Activated effector memory CD4-positive, alpha-beta T cell treated with anti-CD3 and anti-CD28 coated beads, Interleukin-2, amount 50 U/mL, for 16 hours (primary cell): ENCODE measurements around the gene ELK4.
A peak's percentile ranks its signal among the peaks of the same experiment; 100 is the strongest.
"Not testable (repeated sequence)": the region's sequence is repeated elsewhere in the genome, so short reads cannot be mapped to it uniquely, and the experiment has no call there.

Experiments used
- DNase-seq: peaks from one replicate; pipeline ENCODE4 v3.0.0-alpha.2; 2020

ELK4 gene

GRCh38 chr1:205664399-205665017 is 32.7 kb upstream of the ELK4 start:
- no peak for DNase-seq

- DNase-seq: no peak
Observed at GRCh38 chr1:205663286-205663936, 31.6 kb upstream of the ELK4 start.

- no peak for DNase-seq
Observed at GRCh38 chr1:205662791-205663190, 31.0 kb upstream of the ELK4 start.

DNA sequence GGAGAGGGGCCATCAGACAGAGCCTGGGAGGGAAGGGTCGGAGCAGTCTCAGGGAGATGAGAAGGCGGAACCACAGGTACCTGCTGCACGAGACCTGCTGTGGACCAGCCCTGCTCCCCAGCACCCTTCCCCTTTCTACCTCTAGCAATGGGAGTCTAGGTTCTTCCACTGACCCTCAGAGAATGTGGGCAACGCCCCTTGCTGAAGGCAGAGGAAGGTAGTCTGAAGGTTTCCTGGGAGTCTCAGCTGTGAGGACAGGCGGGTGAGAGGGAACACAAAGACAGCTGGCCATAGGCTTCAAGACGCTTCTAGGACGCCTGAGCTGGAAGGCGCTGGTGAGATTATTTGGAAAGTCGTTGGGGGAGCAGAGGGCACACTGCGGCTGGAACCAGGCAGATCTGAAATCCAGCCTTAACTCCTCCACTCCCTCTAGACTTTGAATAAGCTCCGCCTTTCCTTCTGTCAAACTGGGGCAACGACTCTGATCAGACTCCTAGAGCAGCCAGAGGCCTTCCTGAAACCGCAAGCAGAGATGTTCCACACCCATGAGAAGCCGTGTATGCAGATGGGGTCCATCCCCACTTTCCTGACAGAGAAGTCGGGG is 30.4 kb upstream of the ELK4 start:
- no peak for DNase-seq

DNA sequence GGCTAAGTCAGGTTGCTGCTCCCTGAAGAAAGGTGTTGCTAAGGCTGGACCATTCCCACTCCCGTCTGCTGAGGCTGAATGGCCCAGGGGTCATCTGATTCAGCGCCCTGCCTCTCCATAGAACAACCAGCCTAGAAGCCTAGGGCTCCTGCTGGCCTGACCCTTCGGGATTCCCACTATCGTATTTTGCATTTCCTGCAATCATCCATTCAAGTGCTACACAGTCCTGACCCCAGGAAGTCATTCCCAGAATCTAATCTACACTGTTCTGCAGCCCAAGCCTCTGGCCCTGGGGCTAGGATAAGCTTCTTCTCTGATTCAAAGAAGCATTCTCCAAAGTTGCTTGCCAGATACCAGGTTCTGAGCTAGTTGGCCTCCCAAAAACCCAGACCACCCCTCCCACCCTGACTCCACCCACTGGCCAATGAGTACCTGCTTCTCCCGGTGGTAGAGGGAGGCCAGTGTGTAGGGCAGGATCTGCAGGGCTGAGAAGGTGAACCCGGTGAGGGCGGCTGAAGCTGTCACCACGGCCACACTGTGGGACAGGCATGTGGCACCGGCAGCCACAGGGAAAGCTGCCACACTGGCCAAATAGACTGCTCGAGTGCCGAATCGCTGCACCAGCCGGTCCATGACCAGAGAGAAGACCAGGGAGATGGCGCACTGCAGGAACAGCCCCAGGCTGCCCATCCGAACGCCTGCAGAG is 29.8 kb upstream of the ELK4 start:
- no peak for DNase-seq

- DNase-seq: no peak
Observed at GRCh38 chr1:205660361-205660760, 28.6 kb upstream of the ELK4 start.

DNA sequence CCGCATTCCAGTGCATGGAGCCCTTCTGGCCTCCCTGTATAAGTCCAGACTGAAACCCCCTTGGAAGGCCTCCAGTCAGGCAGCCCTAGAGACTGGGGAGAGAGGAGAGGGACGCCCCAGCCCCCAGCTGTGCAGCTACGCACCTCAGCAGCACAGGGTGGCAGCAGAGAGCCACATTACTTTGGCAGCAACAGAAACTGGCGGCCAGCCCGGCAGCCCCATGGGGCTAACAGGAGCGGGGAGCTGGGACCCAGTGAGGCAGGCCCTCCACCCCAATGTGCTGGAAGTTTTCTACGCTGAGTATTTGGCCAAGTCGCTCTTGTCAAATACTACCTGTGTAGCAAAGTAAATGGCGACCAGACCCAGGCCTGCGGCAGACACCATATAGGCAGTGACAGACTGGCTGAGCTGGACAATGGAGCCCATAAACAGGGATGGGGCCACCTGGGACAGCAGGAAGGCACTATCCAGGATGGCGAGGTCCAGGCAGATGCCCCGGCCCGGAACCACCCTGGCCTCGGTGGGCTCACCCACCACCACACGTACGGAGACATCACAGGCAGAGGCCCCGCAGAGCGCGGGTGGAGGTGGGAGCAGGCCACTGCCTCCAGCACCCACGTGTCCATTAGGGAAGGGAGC is 27.3 kb upstream of the ELK4 start:
- peak; percentile 90 for DNase-seq

DNA sequence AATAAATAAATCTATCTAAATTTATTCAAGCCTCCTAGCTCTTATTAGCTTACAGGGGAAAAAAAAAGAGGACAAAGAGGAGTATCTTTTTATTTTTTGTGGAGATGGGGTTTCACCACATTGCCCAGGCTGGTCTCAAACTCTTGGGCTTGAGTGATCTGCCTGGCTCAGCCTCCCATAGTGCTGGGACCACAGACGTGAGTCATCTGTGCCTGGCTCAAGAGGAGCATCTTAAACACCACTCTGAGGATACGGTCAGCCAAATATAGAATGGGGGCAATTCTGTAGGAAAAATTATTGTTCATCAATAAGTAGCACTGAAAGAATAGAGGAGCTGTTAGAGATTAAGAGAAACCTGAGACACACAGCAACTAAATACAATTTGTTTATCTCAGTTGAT is 24.4 kb upstream of the ELK4 start:
- no peak for DNase-seq

DNA sequence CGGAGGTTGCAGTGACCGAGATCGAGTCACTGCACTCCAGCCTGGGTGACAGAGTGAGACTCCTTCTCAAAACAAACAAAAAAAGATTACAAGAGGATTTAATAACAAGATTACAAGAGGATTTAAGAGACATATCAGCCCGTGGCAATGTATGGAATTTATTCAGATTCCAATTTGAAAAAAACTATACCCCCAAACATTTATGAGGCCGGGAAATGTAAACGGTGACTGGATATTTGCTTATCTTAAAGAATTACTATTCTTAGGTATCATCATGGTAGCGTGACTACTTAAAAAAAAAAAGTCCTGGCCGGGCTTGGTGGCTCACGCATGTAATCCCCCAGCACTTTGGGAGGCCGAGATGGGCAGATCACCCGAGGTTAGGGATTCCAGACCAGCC is 21.2 kb upstream of the ELK4 start:
- DNase-seq: no peak

DNA sequence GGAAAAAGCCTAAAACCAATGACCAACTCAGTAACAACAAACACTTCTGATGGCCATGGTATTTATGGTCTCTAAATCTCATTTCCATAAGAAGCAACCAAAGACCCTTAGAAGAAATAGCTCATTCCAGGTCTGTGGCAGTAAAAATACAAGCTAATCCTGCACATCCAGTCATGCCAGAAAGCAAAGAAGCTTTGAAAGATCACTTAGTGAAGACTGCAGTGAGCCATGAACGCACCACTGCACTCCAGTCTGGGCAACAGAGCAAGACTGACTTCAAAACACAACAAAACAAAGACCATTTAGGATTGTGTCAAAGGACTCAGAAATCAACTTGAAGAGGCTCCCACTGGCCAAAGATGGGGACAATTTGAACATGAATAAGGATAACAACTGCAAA is 18.4 kb upstream of the ELK4 start:
- no peak for DNase-seq

GRCh38 chr1:205645519-205645918 is 13.7 kb upstream of the ELK4 start:
- DNase-seq: no peak

- no peak for DNase-seq
Observed at GRCh38 chr1:205642679-205643307, 11.0 kb upstream of the ELK4 start.

- DNase-seq: no peak
Observed at GRCh38 chr1:205639567-205639966, 7.8 kb upstream of the ELK4 start.

- no peak for DNase-seq
Observed at GRCh38 chr1:205637854-205638468, 6.2 kb upstream of the ELK4 start.

- DNase-seq: no peak
Observed at GRCh38 chr1:205636732-205637131, 4.9 kb upstream of the ELK4 start.

DNA sequence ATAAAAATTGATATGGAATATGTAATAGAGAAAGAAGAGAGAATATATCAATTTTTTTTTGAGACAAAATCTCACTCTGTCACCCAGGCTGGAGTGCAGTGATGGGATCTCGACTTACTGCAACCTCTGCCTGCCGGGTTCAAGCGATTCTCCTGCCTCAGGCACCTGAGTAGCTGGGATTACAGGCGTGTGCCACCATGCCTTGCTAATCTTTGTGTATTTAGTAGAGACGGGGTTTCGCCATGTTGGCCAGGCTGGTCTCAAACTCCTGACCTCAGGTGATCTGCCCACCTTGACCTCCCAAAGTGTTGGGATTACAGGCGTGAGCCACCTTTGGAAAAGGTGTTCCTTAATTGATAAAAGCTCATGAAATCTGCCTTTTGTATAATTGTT is 4.3 kb upstream of the ELK4 start:
- not testable (repeated sequence) for DNase-seq

GRCh38 chr1:205633421-205633976 is 1.7 kb upstream of the ELK4 start:
- DNase-seq: no peak

DNA sequence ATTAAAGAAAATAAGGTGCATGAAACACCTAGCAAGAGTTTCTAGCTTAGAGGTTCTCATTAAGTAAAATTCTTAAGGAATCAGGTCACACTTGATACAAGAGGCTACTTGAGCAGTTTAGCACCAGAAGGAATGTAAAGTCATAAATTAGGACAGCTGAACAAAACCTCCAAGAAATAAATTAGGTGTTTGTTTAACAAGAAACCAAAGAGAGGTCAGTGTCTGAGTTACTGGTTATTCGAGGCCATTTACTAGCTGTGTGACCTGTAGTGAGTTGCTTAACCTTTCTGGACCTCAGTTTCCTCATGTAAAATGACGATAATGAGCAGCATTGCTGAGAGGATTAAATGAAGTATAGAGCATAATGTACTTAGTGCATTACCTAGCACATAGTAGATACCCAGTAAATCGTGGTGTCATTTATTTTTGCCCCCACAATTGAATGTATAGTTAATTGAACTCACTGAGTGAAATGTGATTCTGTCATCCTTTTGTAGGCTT is 908 bp upstream of the ELK4 start:
- no peak for DNase-seq

- DNase-seq: peak; percentile 93
Observed at GRCh38 chr1:205631010-205631767, 622 bp downstream of the ELK4 start.

DNA sequence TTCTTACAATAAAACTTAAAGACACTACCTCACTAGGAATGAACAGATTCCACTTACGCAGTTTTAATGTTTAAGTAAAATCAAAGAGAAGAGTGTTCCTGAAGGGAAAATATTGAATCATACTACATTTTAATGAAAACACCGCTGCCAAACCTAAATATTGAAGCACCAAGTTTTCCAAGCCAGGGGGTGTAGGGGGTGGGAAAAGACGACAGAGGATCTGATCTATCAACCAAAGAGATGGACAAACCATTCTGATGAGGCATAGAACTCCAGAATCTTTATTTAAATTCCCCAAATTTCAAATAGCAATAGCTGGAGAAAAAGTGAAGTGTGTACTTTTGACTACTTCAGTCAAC is 1.2 kb downstream of the ELK4 start:
- DNase-seq: no peak

- DNase-seq: no peak
Observed at GRCh38 chr1:205630241-205630640, 1.6 kb downstream of the ELK4 start.
